Measurements from ENCODE around the gene YES1.

Gene YES1

GRCh38 chr18:675307-675706, 136.7 kb downstream of the YES1 start:
- Histone ChIP-seq H3K79me2 (ENCODE audit: insufficient read depth, low read depth) (no peaks in the 10 kb centered on the region; the same call in 1 of the 2 replicates), H3K4me1 (ENCODE audit: low read depth, poor library complexity, severe bottlenecking) (peaks cover 19% of the 10 kb centered on the region), H3K9ac (no peak overlapping the region), H3K27ac (no peak overlapping the region), H3K4me2 (no peak overlapping the region), H2AFZ (ENCODE audit: low read depth) (no peak overlapping the region), H3K4me3 (IDR thresholded peaks at IDR 0.05; ENCODE audit: insufficient read depth, low read depth, low read length) (no peak overlapping the region), H3K27me3 (ENCODE audit: insufficient read depth, low read depth) (no peaks in the 10 kb centered on the region), H3K36me3 (ENCODE audit: insufficient read depth) (0 out of 2 replicates have a peak, but pooled peaks cover 5% of the 10 kb centered on the region), H4K20me1 (ENCODE audit: insufficient read depth) (no peaks in the 10 kb centered on the region)
- no peak for TF ChIP-seq CTCF (conservative IDR thresholded peaks at IDR 0.05; ENCODE audit: low read depth, low read length)

GRCh38 chr18:673769-674168, 138.3 kb downstream of the YES1 start:
- Histone ChIP-seq H3K4me1 (ENCODE audit: low read depth, poor library complexity, severe bottlenecking) (peaks cover 19% of the 10 kb centered on the region), H3K36me3 (ENCODE audit: insufficient read depth) (peaks cover 8% of the 10 kb centered on the region; the same call in 1 of the 2 replicates), H3K4me3 (IDR thresholded peaks at IDR 0.05; ENCODE audit: insufficient read depth, low read depth, low read length) (no peak overlapping the region), H3K27ac (no peak overlapping the region), H4K20me1 (ENCODE audit: insufficient read depth) (no peaks in the 10 kb centered on the region), H3K79me2 (ENCODE audit: insufficient read depth, low read depth) (peaks cover under 1% of the 10 kb centered on the region; the same call in 1 of the 2 replicates), H2AFZ (ENCODE audit: low read depth) (no peak overlapping the region), H3K9ac (no peak overlapping the region), H3K4me2 (no peak overlapping the region), H3K27me3 (ENCODE audit: insufficient read depth, low read depth) (no peaks in the 10 kb centered on the region)
- TF ChIP-seq CTCF (conservative IDR thresholded peaks at IDR 0.05; ENCODE audit: low read depth, low read length): no peak

- Histone ChIP-seq H3K36me3 (ENCODE audit: insufficient read depth) (peaks cover 8% of the 10 kb centered on the region; the same call in 1 of the 2 replicates), H2AFZ (ENCODE audit: low read depth) (no peak overlapping the region), H3K27me3 (ENCODE audit: insufficient read depth, low read depth) (no peaks in the 10 kb centered on the region), H3K4me3 (IDR thresholded peaks at IDR 0.05; ENCODE audit: insufficient read depth, low read depth, low read length) (no peak overlapping the region), H3K4me1 (ENCODE audit: low read depth, poor library complexity, severe bottlenecking) (peaks cover 19% of the 10 kb centered on the region), H3K4me2 (no peak overlapping the region), H3K9ac (no peak overlapping the region), H3K79me2 (ENCODE audit: insufficient read depth, low read depth) (peaks cover 5% of the 10 kb centered on the region; the same call in 1 of the 2 replicates), H4K20me1 (ENCODE audit: insufficient read depth) (no peaks in the 10 kb centered on the region), H3K27ac (no peak overlapping the region)
- no peak for TF ChIP-seq CTCF (conservative IDR thresholded peaks at IDR 0.05; ENCODE audit: low read depth, low read length)
These were observed 138.7 kb downstream of the YES1 start for GRCh38 chr18:673317-673716.
